NCI-H1092 treated with DMSO at 0.1 percent for 48 hours (cell line): ENCODE measurements around the gene CCDC91.

Source experiments
- DNase-seq: peaks from one replicate; lab custom pipeline; 2025; lab: John Stamatoyannopoulos, UW

CCDC91 gene

GRCh38 chr12:28537474-28537873 is 347.2 kb downstream of the CCDC91 start:
- DNase-seq: no peak

- no peak for DNase-seq
Observed at GRCh38 chr12:28539691-28540323, 349.6 kb downstream of the CCDC91 start.

GRCh38 chr12:28540324-28540714 is 350.1 kb downstream of the CCDC91 start:
- DNase-seq: no peak

- no peak for DNase-seq
Observed at GRCh38 chr12:28543021-28543890, 353.0 kb downstream of the CCDC91 start.

- no peak for DNase-seq
Observed at GRCh38 chr12:28550757-28551704, 360.8 kb downstream of the CCDC91 start.

- DNase-seq: no peak
Observed at GRCh38 chr12:28552251-28552970, 362.2 kb downstream of the CCDC91 start.

GRCh38 chr12:28555748-28556147 is 365.5 kb downstream of the CCDC91 start:
- no peak for DNase-seq

- DNase-seq: no peak
Observed at GRCh38 chr12:28558250-28558649, 368.0 kb downstream of the CCDC91 start.

- DNase-seq: no peak
Observed at GRCh38 chr12:28563286-28563685, 373.0 kb downstream of the CCDC91 start.

- DNase-seq: no peak
Observed at GRCh38 chr12:28563936-28564335, 373.7 kb downstream of the CCDC91 start.

GRCh38 chr12:28568118-28568517 is 377.9 kb downstream of the CCDC91 start:
- no peak for DNase-seq

GRCh38 chr12:28568704-28569103 is 378.4 kb downstream of the CCDC91 start:
- no peak for DNase-seq

- DNase-seq: no peak
Observed at GRCh38 chr12:28569698-28570411, 379.6 kb downstream of the CCDC91 start.

GRCh38 chr12:28570811-28571210 is 380.6 kb downstream of the CCDC91 start:
- no peak for DNase-seq

- DNase-seq: no peak
Observed at GRCh38 chr12:28574746-28575592, 384.7 kb downstream of the CCDC91 start.

GRCh38 chr12:28575593-28576205 is 385.4 kb downstream of the CCDC91 start:
- no peak for DNase-seq

GRCh38 chr12:28578361-28578760 is 388.1 kb downstream of the CCDC91 start:
- no peak for DNase-seq

- DNase-seq: no peak
Observed at GRCh38 chr12:28578833-28579252, 388.6 kb downstream of the CCDC91 start.

GRCh38 chr12:28582672-28583376 is 392.6 kb downstream of the CCDC91 start:
- no peak for DNase-seq
